ENCODE results near the gene EDC4.

- TF ChIP-seq POLR2AphosphoS5 (IDR thresholded peaks at IDR 0.05; ENCODE audit: low read depth, low read length) (no peak), TAF1 (IDR thresholded peaks at IDR 0.05; ENCODE audit: borderline replicate concordance, insufficient read depth, low read length) (no peak), SIN3A (IDR thresholded peaks at IDR 0.05; ENCODE audit: borderline replicate concordance, insufficient read depth, low read length) (no peak)
Observed at GRCh38 chr16:67917852-67918236, 45.0 kb downstream of the EDC4 start.
